Hepatocyte (in vitro differentiated cells): ENCODE measurements around the gene EPC1. TPM values are rescaled to one million over a fixed set of nuclear protein-coding genes. Genes with fewer than 3 reads are reported as not detected.
"Not testable (repeated sequence)": the region's sequence is repeated elsewhere in the genome, so short reads cannot be mapped to it uniquely, and the experiment has no call there.

ENCODE experiments used
- DNase-seq: peaks from one replicate; pipeline ENCODE4 v3.0.0-alpha.2; 2016; ENCODE audit warnings: low spot score
- H2AFZ ChIP-seq: fragments of 200-600 bp; sonication (generic); 2 replicates; pipeline ENCODE4 v1.6.0; 2016; ENCODE audit warnings: antibody characterized with exemption, mild to moderate bottlenecking
- H3K27ac ChIP-seq: fragments of 200-600 bp; sonication (generic); 2 replicates; pipeline ENCODE4 v1.5.1; 2016; ENCODE audit warnings: mild to moderate bottlenecking
- H3K27me3 ChIP-seq: fragments of 200-600 bp; sonication (generic); 2 replicates; pipeline ENCODE4 v1.6.1; 2016
- H3K36me3 ChIP-seq: fragments of 200-600 bp; sonication (generic); replicated peaks from 2 replicates; pipeline ENCODE4 v1.5.1; 2016; ENCODE audit warnings: low read depth; ENCODE audit not compliant: insufficient read depth
- H3K4me1 ChIP-seq: fragments of 200-600 bp; sonication (generic); 2 replicates; pipeline ENCODE4 v1.5.1; 2016; ENCODE audit warnings: mild to moderate bottlenecking, moderate library complexity; ENCODE audit not compliant: insufficient read depth
- H3K4me2 ChIP-seq: fragments of 200-600 bp; sonication (generic); 2 replicates; pipeline ENCODE4 v1.6.0; 2016
- H3K4me3 ChIP-seq: fragments of 200-600 bp; sonication (generic); 2 replicates; pipeline ENCODE4 v1.5.1; 2016; ENCODE audit warnings: mild to moderate bottlenecking
- H3K79me2 ChIP-seq: fragments of 200-600 bp; sonication (generic); 2 replicates; pipeline ENCODE4 v1.6.0; 2017; ENCODE audit warnings: mild to moderate bottlenecking
- H3K9me2 ChIP-seq: fragments of 200-600 bp; sonication (generic); replicated peaks from 2 replicates; pipeline ENCODE4 v1.6.0; 2017; ENCODE audit warnings: mild to moderate bottlenecking; ENCODE audit not compliant: insufficient read depth
- H3K9me3 ChIP-seq: fragments of 200-600 bp; sonication (generic); 2 replicates; pipeline ENCODE4 v1.5.1; 2016; ENCODE audit warnings: low read depth, mild to moderate bottlenecking
- H4K20me1 ChIP-seq: fragments of 200-600 bp; sonication (generic); 2 replicates; pipeline ENCODE4 v1.6.0; 2016; ENCODE audit warnings: mild to moderate bottlenecking; ENCODE audit not compliant: insufficient read depth, poor library complexity, severe bottlenecking
- CTCF ChIP-seq: fragments of 200-600 bp; sonication (generic); IDR thresholded peaks from 2 replicates; pipeline ENCODE4 v1.5.1; 2016; ENCODE audit warnings: antibody characterized with exemption, mild to moderate bottlenecking; ENCODE audit not compliant: poor library complexity
- EZH2 ChIP-seq: fragments of 200-600 bp; sonication (generic); IDR thresholded peaks from 2 replicates; pipeline ENCODE4 v1.6.1; 2016; ENCODE audit warnings: antibody characterized with exemption, mild to moderate bottlenecking, borderline replicate concordance
- EZH2phosphoT487 ChIP-seq: fragments of 200-600 bp; sonication (generic); IDR thresholded peaks from one replicate; pipeline ENCODE4 v1.6.1; 2018; ENCODE audit warnings: antibody characterized with exemption, mild to moderate bottlenecking, low read depth, moderate library complexity; ENCODE audit not compliant: unreplicated experiment, severe bottlenecking
- WGBS: methylation state at CpG from one replicate; pipeline ENCODE4 v1.1.6; 2016; ENCODE audit warnings: low lambda C conversion rate; ENCODE audit errors: missing lambda C conversion rate; 5-methylcytosine and 5-hydroxymethylcytosine counted together
- polyA plus RNA-seq: library from polyadenylated mRNA; unstranded; fragments of >200 nt; fragmentation: Nextera tagmentation; extraction: Ambion mirVana; gene quantifications from 2 replicates; pipeline ENCODE4 v1.2.1, GENCODE V29; 2016
- total RNA-seq: library from RNA; depleted of rRNA; stranded (reverse); fragments of >200 nt; gene quantifications from 2 replicates; pipeline ENCODE4 v1.2.3, GENCODE V29; 2014

Gene EPC1
- total and polyA plus RNA-seq, 2 experiments from 2014 or later, result 19.4 to 36.3 TPM

DNA sequence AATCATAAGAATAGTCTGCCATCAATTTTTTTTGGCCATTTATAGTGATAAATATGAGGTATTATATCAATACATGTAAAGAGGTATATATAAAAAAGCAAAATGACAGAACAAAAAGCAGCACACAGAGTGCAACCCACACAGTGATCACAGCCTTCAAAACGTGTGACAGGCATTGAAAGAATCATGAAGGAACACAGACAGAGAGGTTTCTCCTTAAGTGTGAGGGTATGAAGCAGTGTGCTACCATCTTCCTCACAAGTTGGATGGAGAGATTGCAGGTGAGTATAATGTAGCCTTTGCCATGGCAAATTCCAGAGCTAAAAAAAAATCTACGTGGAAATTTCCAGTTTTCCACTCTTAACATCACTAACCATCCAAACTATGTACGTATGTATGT, 19.6 kb upstream of the EPC1 start:
- WGBS, result 64% methylated on average over 3 of the region's 3 CpGs
- Histone ChIP-seq H3K79me2 (peaks cover 89% of the 10 kb centered on the region), H4K20me1 (peaks cover 20% of the 10 kb centered on the region)

GRCh38 chr10:32366111-32366510, 19.2 kb upstream of the EPC1 start:
- peaks cover 20% of the 10 kb centered on the region for H4K20me1 ChIP-seq
- H3K4me1 ChIP-seq, result no peaks in the 10 kb centered on the region
- H3K9me2 ChIP-seq, result no peaks in the 10 kb centered on the region
- H3K4me3 ChIP-seq, result no peak overlapping the region
- 70% methylated on average over 4 of the region's 4 CpGs for WGBS
- H3K27ac ChIP-seq, result no peak overlapping the region
- H3K27me3 ChIP-seq, result no peaks in the 10 kb centered on the region
- no peak for DNase-seq
- TF ChIP-seq CTCF (no peak), EZH2phosphoT487 (no peak), EZH2 (no peak)
- H3K36me3 ChIP-seq, result no peaks in the 10 kb centered on the region
- no peak overlapping the region for H2AFZ ChIP-seq
- H3K79me2 ChIP-seq, result peaks cover 89% of the 10 kb centered on the region
- no peak overlapping the region for H3K4me2 ChIP-seq
- H3K9me3 ChIP-seq, result no peaks in the 10 kb centered on the region

More for the DNA sequence above, 19.6 kb upstream of the EPC1 start:
- TF ChIP-seq EZH2, result no peak
- TF ChIP-seq CTCF, result no peak
- TF ChIP-seq EZH2phosphoT487, result no peak
- no peaks in the 10 kb centered on the region for H3K9me2 ChIP-seq
- H3K4me1 ChIP-seq, result no peaks in the 10 kb centered on the region
- no peak overlapping the region for H2AFZ ChIP-seq
- H3K4me2 ChIP-seq, result no peak overlapping the region
- H3K27me3 ChIP-seq, result no peaks in the 10 kb centered on the region
- H3K27ac ChIP-seq, result no peak overlapping the region
- no peak overlapping the region for H3K4me3 ChIP-seq
- DNase-seq, result no peak
- no peaks in the 10 kb centered on the region for H3K9me3 ChIP-seq
- no peaks in the 10 kb centered on the region for H3K36me3 ChIP-seq

- H3K9me3 ChIP-seq, H2AFZ ChIP-seq, H3K27ac ChIP-seq, H3K27me3 ChIP-seq, H3K4me2 ChIP-seq, H3K4me3 ChIP-seq, DNase-seq, H3K9me2 ChIP-seq, H3K36me3 ChIP-seq, H3K4me1 ChIP-seq: not testable (repeated sequence)
- Histone ChIP-seq H3K79me2 (peaks cover 89% of the 10 kb centered on the region), H4K20me1 (peaks cover 20% of the 10 kb centered on the region)
- 96% methylated on average over 8 of the region's 8 CpGs for WGBS
Measured at GRCh38 chr10:32365404-32365803, 18.4 kb upstream of the EPC1 start.

- no peaks in the 10 kb centered on the region for H3K36me3 ChIP-seq
- no peak overlapping the region for H3K27ac ChIP-seq
- no peak overlapping the region for H3K4me3 ChIP-seq
- H3K27me3 ChIP-seq, result no peaks in the 10 kb centered on the region
- no peaks in the 10 kb centered on the region for H3K9me2 ChIP-seq
- DNase-seq, result no peak
- no peaks in the 10 kb centered on the region for H3K4me1 ChIP-seq
- H3K9me3 ChIP-seq, result peaks cover 4% of the 10 kb centered on the region
- no peak overlapping the region for H3K4me2 ChIP-seq
- peaks cover 22% of the 10 kb centered on the region for H4K20me1 ChIP-seq
- WGBS, result 95% methylated on average over 6 of the region's 6 CpGs
- no peak overlapping the region for H2AFZ ChIP-seq
- TF ChIP-seq EZH2, result no peak
- TF ChIP-seq EZH2phosphoT487, result no peak
- TF ChIP-seq CTCF, result no peak
- H3K79me2 ChIP-seq, result peaks cover 98% of the 10 kb centered on the region
Measured at GRCh38 chr10:32362571-32362970, 15.6 kb upstream of the EPC1 start.
